GM12878 (cell line): ENCODE results near the gene INTS7. TPM values are rescaled to one million over a fixed set of nuclear protein-coding genes. Genes with fewer than 3 reads are reported as not detected.

Source experiments
- ATAC-seq: fragments of 200-7000 bp; cut with Tn5 transposase; 3 replicates; pipeline ENCODE4 v1.9.1; 2020; ENCODE audit warnings: mild to moderate bottlenecking, moderate library complexity
- BruUV-seq: library from RNA; stranded (reverse); fragments of 400-500 nt; replicated peaks from 2 replicates; lab custom pipeline; 2021; lab: Mats Ljungman, UMichigan
- CTCF ChIA-PET: fragments of 300-600 bp; sonication (Branson Sonifier 250); formaldehyde crosslinking; extraction: SDS; loops from one replicate; lab custom pipeline; 2021; ENCODE audit warnings: inconsistent platforms; lab: Yijun Ruan, JAX
- POLR2A ChIA-PET: fragments of 350-600 bp; formaldehyde crosslinking; extraction: SDS; loops from one replicate; lab custom pipeline; 2021; ENCODE audit warnings: inconsistent platforms; lab: Charles Lee
- RAD21 ChIA-PET: fragments of 300-600 bp; sonication (Branson Sonifier 250); formaldehyde crosslinking; loops from one replicate; lab custom pipeline; 2023; ENCODE audit warnings: antibody characterized with exemption; ENCODE audit not compliant: unreplicated experiment; lab: Charles Lee
- SMC1A ChIA-PET: fragments of 300-600 bp; sonication (Branson Sonifier 250); formaldehyde crosslinking; loops from one replicate; lab custom pipeline; 2023; ENCODE audit not compliant: unreplicated experiment, uncharacterized antibody; lab: Charles Lee
- DNase-seq: peaks from one replicate; pipeline ENCODE4 v3.0.0-alpha.2; 2011; ENCODE audit warnings: low read depth, low spot score
- FAIRE-seq: peaks from 3 replicates; lab custom pipeline; 2011; peaks lifted over from hg19 to GRCh38; lab: Jason Lieb, UNC
- H2AFZ ChIP-seq: 2 replicates; pipeline ENCODE4 v1.6.0; 2011; ENCODE audit warnings: low read depth, low read length, control low read depth; ENCODE audit not compliant: control insufficient read depth
- H3K27ac ChIP-seq: 2 replicates; pipeline ENCODE4 v1.5.1; 2011; ENCODE audit warnings: control low read depth; ENCODE audit not compliant: control insufficient read depth, insufficient read depth
- H3K27me3 ChIP-seq, 2 experiments: replicated peaks in 1 of 2; 2 replicates each; pipeline versions ENCODE4 v1.6.0 to v1.6.1; 2011; ENCODE audit warnings: low read length in 1 of 2; ENCODE audit not compliant: control insufficient read depth in 2 of 2, insufficient read depth in 2 of 2
- H3K36me3 ChIP-seq, 2 experiments: 2 replicates each; pipeline ENCODE4 v1.5.1; 2011; ENCODE audit warnings: low read length in 1 of 2; ENCODE audit not compliant: control insufficient read depth in 2 of 2, insufficient read depth in 2 of 2
- H3K4me1 ChIP-seq: 2 replicates; pipeline ENCODE4 v1.6.1; 2011; ENCODE audit warnings: mild to moderate bottlenecking, low read length, moderate library complexity, mixed read lengths; ENCODE audit not compliant: control insufficient read depth, insufficient read depth
- H3K4me2 ChIP-seq: 2 replicates; pipeline ENCODE4 v1.6.0; 2011; ENCODE audit warnings: control low read depth; ENCODE audit not compliant: control insufficient read depth, insufficient read depth
- H3K4me3 ChIP-seq: fragments of 200-600 bp; sonication (generic); 2 replicates; pipeline ENCODE4 v1.5.1; 2016
- H3K79me2 ChIP-seq: 2 replicates; pipeline ENCODE4 v1.6.0; 2011; ENCODE audit warnings: low read length; ENCODE audit not compliant: control insufficient read depth, insufficient read depth
- H3K9ac ChIP-seq: 2 replicates; pipeline ENCODE4 v1.8.0; 2011; ENCODE audit warnings: low read length, control low read depth, mixed read lengths; ENCODE audit not compliant: control insufficient read depth, insufficient read depth
- H3K9me3 ChIP-seq: replicated peaks from 3 replicates; pipeline ENCODE4 v1.5.1; 2011; ENCODE audit warnings: mild to moderate bottlenecking, low read length; ENCODE audit not compliant: control insufficient read depth, insufficient read depth
- H4K20me1 ChIP-seq: 2 replicates; pipeline ENCODE4 v1.6.0; 2011; ENCODE audit not compliant: control insufficient read depth, insufficient read depth
- BHLHE40 ChIP-seq, 2 experiments: fragments of 450-650 bp in 1 of 2; IDR thresholded peaks; 2 replicates each; pipeline ENCODE4 v1.6.1; 2011 to 2017; ENCODE audit warnings: low read depth in 2 of 2, borderline replicate concordance in 1 of 2, improper control_type of control experiment in 1 of 2, low read length in 1 of 2, mild to moderate bottlenecking in 1 of 2
- CBFB ChIP-seq: IDR thresholded peaks from 2 replicates; pipeline ENCODE4 v1.6.1; 2016; ENCODE audit warnings: antibody characterized with exemption, low read depth
- CHD2 ChIP-seq: IDR thresholded peaks from 2 replicates; pipeline ENCODE4 v1.6.1; 2011; ENCODE audit warnings: low read depth, low read length, improper control_type of control experiment, borderline replicate concordance
- CREM ChIP-seq: IDR thresholded peaks from 2 replicates; pipeline ENCODE4 v1.6.1; 2014; ENCODE audit warnings: antibody characterized with exemption, low read depth
- EGR1 ChIP-seq, 2 experiments: IDR thresholded peaks; 1 replicate in 1 of 2; 2 replicates in 1 of 2; pipeline ENCODE4 v1.6.1; 2011 to 2012; ENCODE audit warnings: low read depth in 2 of 2, low read length in 2 of 2, borderline replicate concordance in 1 of 2, mild to moderate bottlenecking in 1 of 2, moderate library complexity in 1 of 2
- JUNB ChIP-seq: IDR thresholded peaks from 2 replicates; pipeline ENCODE4 v1.6.1; 2016; ENCODE audit warnings: antibody characterized with exemption, mild to moderate bottlenecking
- KDM1A ChIP-seq: fragments of 200-600 bp; sonication (generic); IDR thresholded peaks from 2 replicates; pipeline ENCODE4 v1.6.1; 2016; ENCODE audit warnings: borderline replicate concordance
- MEF2A ChIP-seq: IDR thresholded peaks from 2 replicates; pipeline ENCODE4 v1.6.1; 2011; ENCODE audit warnings: low read depth, mild to moderate bottlenecking, low read length, moderate library complexity; ENCODE audit not compliant: insufficient read depth
- MXI1 ChIP-seq: fragments of 150-350 bp; IDR thresholded peaks from 2 replicates; pipeline ENCODE4 v1.6.1; 2011; ENCODE audit warnings: low read depth, mild to moderate bottlenecking, inconsistent platforms, low read length, improper control_type of control experiment
- MYB ChIP-seq: fragments of 150-350 bp; IDR thresholded peaks from 2 replicates; pipeline ENCODE4 v1.6.1; 2014; ENCODE audit warnings: mild to moderate bottlenecking, low read depth, low read length, borderline replicate concordance
- PAX5 ChIP-seq: IDR thresholded peaks from 2 replicates; pipeline ENCODE4 v1.6.1; 2011; ENCODE audit warnings: low read depth, low read length, borderline replicate concordance
- PML ChIP-seq: IDR thresholded peaks from 2 replicates; pipeline ENCODE4 v1.6.1; 2012; ENCODE audit warnings: low read length, inconsistent platforms
- POLR2AphosphoS2 ChIP-seq: IDR thresholded peaks from 2 replicates; pipeline ENCODE4 v1.6.1; 2011; ENCODE audit warnings: low read depth, mild to moderate bottlenecking, low read length, improper control_type of control experiment, moderate library complexity
- RELB ChIP-seq: fragments of 450-650 bp; IDR thresholded peaks from 2 replicates; pipeline ENCODE4 v1.6.1; 2017; ENCODE audit warnings: low read depth, mild to moderate bottlenecking, moderate library complexity
- SMAD5 ChIP-seq: IDR thresholded peaks from 2 replicates; pipeline ENCODE4 v1.6.1; 2016; ENCODE audit warnings: antibody characterized with exemption, low read depth
- SMC3 ChIP-seq: IDR thresholded peaks from 2 replicates; pipeline ENCODE4 v1.6.1; 2011; ENCODE audit warnings: low read length, improper control_type of control experiment, borderline replicate concordance
- YBX1 ChIP-seq: fragments of 450-650 bp; IDR thresholded peaks from 2 replicates; pipeline ENCODE4 v1.6.1; 2016; ENCODE audit warnings: antibody characterized with exemption
- ZBED1 ChIP-seq: IDR thresholded peaks from 2 replicates; pipeline ENCODE4 v1.6.1; 2016; ENCODE audit warnings: borderline replicate concordance
- ZNF207 ChIP-seq: fragments of 450-650 bp; IDR thresholded peaks from 2 replicates; pipeline ENCODE4 v1.6.1; 2014; ENCODE audit warnings: antibody characterized with exemption, mild to moderate bottlenecking, borderline replicate concordance
- WGBS: methylation state at CpG from one replicate; pipeline ENCODE4 v1.1.6; 2016; ENCODE audit warnings: low lambda C conversion rate; ENCODE audit not compliant: insufficient replicate concordance, insufficient coverage; ENCODE audit errors: missing lambda C conversion rate; 5-methylcytosine and 5-hydroxymethylcytosine counted together
- in situ Hi-C: fragments of 300-500 bp; cut with MboI; formaldehyde crosslinking; loops from 9 replicates; pipeline ENCODE4 v1.14.3; 2018; ENCODE audit warnings: mixed read lengths
- intact Hi-C: fragments of 100-400 bp; cut with micrococcal nuclease; formaldehyde crosslinking; loops from one replicate; pipeline ENCODE4 v1.14.2; 2022; ENCODE audit not compliant: unreplicated experiment
- polyA plus RNA-seq, 11 experiments: library from polyadenylated mRNA; depleted of rRNA in 4 of 11; unstranded in 6 of 11; stranded (reverse) in 5 of 11; fragments of >200 nt; fragmentation: Nextera tagmentation in 4 of 11; fragmentation: Illumina TruSeq in 1 of 11; extraction: Ambion mirVana in 4 of 11; extraction: Trizol in 1 of 11; gene quantifications; 1 replicate in 1 of 11; 2 replicates in 10 of 11; pipeline versions ENCODE4 v1.2.1 to v1.2.3, GENCODE V29; 2011 to 2016; ENCODE audit warnings: inconsistent platforms in 2 of 11, missing spikeins in 2 of 11, low read depth in 1 of 11
- total RNA-seq, 4 experiments: library from RNA; depleted of rRNA in 3 of 4; stranded (reverse); fragments of >200 nt in 3 of 4; fragmentation: Illumina TruSeq in 1 of 4; extraction: Trizol in 1 of 4; gene quantifications; 2 replicates each; pipeline versions ENCODE4 v1.2.1 to v1.2.3, GENCODE V29; 2013 to 2021

INTS7 gene
- total and polyA plus RNA-seq, 10 of the 15 experiments (the other 5 are each of a cell fraction or from before 2014, with no cell fraction given) = 17.1 to 49.1 (median 26.8) TPM

- TF ChIP-seq CHD2 (0 out of 2 replicates have a peak, but pooled peaks have one; percentile 37), ZNF207 (no peak), RELB (peak; percentile 46; the same call in 1 of the 2 replicates), PML (no peak), CBFB (0 out of 2 replicates have a peak, but pooled peaks have one; percentile 21)
These were observed 49.6 kb downstream of the INTS7 start (continued) for GRCh38 chr1:211985556-211986264.

GRCh38 chr1:211978596-211978995 lies 56.8 kb downstream of the INTS7 start:
- SMC1A ChIA-PET = interaction anchor here (0.6 to 1.3 kb wide), 6 partner anchors 26 to 280 kb away, joined by 3 to 5 read pairs (median 4); partner anchors contain the start of genes DTL and INTS7
- FAIRE-seq (no peak), DNase-seq (no peak), ATAC-seq (no peak)
- no peak overlapping the region for H3K4me2 ChIP-seq
- H2AFZ ChIP-seq = no peak overlapping the region
- CTCF ChIA-PET = interaction anchor here (0.6 kb wide), 1 partner anchor 237 kb away, joined by 3 read pairs; no protein-coding TSS in a partner anchor
- H3K27me3 ChIP-seq = no peaks in the 10 kb centered on the region
- RAD21 ChIA-PET = interaction anchor here (0.8 to 1.5 kb wide), 2 partner anchors 280 to 284 kb away, joined by 3 read pairs; no protein-coding TSS in a partner anchor
- H3K9ac ChIP-seq = no peak overlapping the region
- H3K4me3 ChIP-seq = no peak overlapping the region
- POLR2A ChIA-PET = interaction anchor here (1.1 kb wide), 1 partner anchor 11 kb away, joined by 3 read pairs; no protein-coding TSS in a partner anchor
- peaks cover 2 to 15% of the 10 kb centered on the region in 2 experiments; a peak in 3 of 4 replicates for H3K36me3 ChIP-seq
- TF ChIP-seq PAX5 = no peak
- TF ChIP-seq YBX1 = no peak
- TF ChIP-seq MYB = no peak
- TF ChIP-seq MXI1 = no peak
- no peak for TF ChIP-seq SMAD5
- no peak for TF ChIP-seq SMC3
- no peak for TF ChIP-seq BHLHE40 (IDR thresholded peaks at IDR 0.05; ENCODE audit: borderline replicate concordance in 1 of 2, low read depth in 2 of 2, low read length in 1 of 2)
- TF ChIP-seq POLR2AphosphoS2 = no peak
- no peak for TF ChIP-seq MEF2A
- no peak for TF ChIP-seq CREM
- no peak for TF ChIP-seq EGR1 (IDR thresholded peaks at IDR 0.05; ENCODE audit: borderline replicate concordance in 1 of 2, low read depth in 2 of 2, low read length in 2 of 2)
- no peak for TF ChIP-seq ZBED1
- TF ChIP-seq KDM1A = no peak
- TF ChIP-seq JUNB = no peak
- intact Hi-C loops = no loop called here
- H4K20me1 ChIP-seq = no peaks in the 10 kb centered on the region
- BruUV-seq = no TSS peak
- no peaks in the 10 kb centered on the region for H3K9me3 ChIP-seq
- in situ Hi-C loops = no loop called here
- no peaks in the 10 kb centered on the region for H3K79me2 ChIP-seq
- H3K27ac ChIP-seq = no peak overlapping the region
- H3K4me1 ChIP-seq = no peaks in the 10 kb centered on the region
- 97% methylated on average over 4 of the region's 4 CpGs for WGBS
